NCI-H524 (cell line): Measurements from ENCODE around the gene CAB39.

ENCODE experiments used
- DNase-seq, 2 experiments: peaks; one replicate each; lab custom pipeline; 2025; lab: John Stamatoyannopoulos, UW

Gene CAB39

DNA sequence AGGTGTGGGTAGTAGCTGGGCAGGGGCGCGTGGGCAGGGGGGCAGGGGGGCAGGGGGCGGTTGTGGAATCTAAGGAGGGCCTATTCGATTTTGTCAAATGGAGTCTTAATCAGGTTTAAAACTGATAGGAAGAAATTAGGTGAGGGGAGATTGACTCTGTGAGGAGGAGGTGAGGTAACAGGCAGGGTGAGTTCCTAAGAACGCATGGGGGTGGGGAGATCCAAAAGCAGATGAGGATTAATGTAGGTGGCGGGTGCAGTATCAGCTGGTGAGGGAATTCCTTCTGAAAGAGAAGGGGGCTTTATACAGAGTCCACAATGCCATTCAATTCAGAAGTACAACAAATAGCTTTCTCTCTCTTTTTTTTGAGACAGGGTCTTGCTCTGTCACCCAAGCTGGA lies 72.7 kb downstream of the CAB39 start:
- no peak for DNase-seq

DNA sequence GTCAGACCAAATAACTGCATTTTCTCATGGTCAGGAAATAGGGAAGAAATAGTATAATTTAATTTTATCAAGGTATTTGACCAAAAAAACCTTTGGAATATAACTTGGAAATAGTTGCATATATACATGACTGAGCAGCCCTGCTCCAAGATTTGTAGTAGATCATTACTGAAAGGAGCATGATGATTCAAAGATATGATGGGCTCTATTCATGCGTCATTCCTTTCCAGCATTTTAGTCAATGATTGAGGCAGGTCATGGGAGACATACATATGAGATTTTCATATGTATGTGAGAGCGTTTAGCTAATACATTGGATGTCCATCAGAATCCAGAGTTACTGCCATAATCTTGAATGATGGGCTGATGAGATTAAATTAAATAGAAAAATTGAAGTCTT lies 74.5 kb downstream of the CAB39 start:
- no peak for DNase-seq

DNA sequence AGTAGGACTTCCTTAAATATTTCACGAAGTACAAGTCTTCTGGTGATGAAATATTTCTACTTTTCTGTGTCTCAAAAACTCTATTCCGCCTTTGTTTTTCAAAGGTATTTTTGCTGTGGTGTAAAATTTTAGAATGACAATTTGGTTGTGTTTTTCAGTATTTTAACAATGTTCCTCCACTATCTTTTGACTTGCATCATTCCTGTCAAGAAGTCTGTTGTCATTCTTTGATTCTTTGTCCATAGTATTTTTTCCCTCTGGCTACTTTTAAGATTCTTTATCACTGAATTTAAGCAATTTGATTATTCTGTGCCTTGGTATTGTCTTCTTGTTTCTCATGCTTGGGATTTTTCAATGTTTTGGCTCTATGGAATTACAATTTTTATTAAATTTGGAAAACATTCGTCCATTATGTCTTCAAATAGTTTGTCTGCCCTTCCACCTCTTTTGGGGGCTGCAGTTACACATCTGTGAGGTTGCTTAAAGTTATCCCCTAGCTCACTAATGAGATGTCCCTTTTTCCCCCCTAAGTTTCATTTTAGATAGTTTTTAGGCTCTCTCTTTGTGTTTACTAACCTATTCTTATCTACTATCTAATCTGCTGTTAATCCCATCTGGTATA lies 76.0 kb downstream of the CAB39 start:
- no peak for DNase-seq

DNA sequence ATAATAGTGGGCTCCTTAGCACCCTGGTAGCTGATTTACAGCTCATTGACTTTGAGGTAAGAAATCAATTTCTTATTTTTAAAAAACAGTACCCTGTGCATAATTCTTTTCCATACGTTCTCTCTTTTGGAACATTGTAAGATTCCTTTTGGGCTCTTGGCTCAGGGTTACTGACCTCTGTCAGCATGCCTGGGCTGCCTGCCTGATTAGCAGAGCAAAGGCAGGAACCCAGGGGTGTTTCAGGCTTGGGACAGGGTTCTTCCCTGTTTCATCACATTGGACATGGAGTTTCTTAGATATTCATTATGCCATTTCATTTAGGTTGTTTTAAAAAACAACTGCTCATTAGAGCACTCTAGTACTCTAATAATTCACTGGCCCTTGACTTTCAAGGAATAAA lies 78.3 kb downstream of the CAB39 start:
- DNase-seq: no peak

DNA sequence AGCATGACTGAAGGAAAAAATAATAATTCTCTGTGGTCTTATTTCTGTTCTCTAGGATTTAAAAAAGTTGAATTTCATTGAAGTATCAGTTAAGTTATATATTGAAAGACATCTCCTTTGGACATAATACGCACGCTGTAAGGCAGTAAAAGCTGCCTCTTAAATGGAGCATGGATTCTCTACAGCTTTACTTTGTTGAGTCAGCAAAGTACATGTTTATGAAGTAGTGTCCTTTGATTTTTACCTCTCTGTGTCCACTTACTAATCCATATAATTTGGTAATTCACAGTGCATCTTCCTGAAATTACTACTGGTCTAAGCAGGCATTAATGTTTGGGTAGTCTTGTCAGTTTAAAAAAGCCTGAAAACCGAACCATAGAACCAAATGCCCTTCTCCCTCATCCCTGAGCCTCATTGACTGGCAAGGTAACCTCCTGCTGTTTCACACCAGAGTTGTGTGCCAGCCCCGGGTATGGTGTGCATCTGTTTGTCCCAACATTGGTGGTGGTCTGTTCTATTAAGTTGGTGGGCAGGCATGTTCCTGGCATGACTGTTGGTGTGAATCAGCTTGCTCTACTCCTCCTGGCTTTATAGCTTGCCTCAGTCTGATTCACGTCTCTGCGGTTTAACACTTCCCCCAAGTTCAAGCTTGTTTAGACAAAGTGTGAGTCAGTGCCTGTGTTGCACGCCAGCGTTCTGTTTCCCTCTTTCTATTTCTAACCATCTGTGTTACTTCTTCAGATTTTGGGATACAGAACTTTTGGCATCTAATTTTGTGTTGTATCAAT lies 81.1 kb downstream of the CAB39 start:
- no peak for DNase-seq

DNA sequence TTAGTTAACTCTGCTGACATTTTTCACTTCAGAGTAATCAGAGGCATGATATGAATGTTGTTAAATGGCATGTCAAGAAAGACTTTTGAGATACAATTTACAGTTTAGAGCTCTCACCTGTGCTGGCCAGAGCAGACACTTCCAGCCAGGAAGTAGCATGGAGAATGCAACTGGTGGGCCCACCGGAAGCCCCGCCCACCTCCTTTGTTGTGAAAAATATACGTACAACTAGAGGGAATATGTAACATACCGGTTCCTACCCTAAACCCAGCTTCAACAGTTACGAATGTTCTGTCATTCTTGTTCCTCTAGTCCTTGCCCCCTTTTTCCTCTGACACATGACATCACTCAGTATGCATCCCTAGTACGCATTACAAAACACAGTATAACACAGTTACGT lies 81.9 kb downstream of the CAB39 start:
- DNase-seq: no peak

DNA sequence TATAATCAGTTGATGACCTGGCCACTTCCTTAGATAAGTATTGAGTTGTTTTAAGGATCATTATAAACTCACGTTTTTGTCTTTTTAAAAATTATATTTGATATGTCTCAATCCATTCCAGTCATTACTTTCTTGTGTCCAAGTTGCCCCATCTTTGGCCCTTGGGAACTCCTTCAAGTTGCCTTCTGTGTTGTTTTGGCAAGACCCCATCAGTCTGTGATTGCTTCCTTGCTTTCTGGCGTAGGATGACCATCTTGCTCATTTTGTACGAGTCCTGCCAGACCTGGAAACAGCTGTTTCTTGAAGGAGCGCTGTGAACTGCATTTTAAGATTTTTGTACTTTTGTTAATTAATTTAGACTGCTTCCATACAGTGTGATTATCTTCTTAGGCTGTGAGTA lies 83.2 kb downstream of the CAB39 start:
- no peak for DNase-seq

DNA sequence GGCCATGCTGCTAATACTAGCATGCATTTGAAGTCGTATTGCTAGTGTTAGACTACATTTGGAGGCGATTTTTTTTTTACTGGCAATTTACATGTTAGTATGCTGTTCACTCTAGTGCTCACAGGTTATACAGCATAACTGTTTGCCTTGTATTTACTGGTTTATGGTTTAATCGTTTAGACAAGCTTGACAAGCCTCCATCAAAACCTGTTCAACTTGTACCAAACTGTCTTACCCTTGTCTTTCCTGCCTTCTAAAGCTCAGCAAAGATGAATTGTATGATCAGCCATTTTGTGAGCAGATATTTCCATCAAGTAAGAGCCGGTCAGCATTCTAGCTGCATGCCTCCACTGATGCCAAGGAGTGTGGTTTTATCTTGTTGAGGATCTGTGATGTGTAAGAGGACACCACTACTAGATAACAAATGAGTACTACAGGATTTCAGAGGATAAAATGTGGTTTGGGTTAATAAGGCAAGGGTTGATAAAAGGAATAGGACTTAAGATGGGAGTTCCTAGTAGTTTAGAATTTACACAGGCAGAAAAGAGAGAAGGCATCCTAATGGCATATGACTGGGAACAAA lies 83.7 kb downstream of the CAB39 start:
- no peak for DNase-seq

DNA sequence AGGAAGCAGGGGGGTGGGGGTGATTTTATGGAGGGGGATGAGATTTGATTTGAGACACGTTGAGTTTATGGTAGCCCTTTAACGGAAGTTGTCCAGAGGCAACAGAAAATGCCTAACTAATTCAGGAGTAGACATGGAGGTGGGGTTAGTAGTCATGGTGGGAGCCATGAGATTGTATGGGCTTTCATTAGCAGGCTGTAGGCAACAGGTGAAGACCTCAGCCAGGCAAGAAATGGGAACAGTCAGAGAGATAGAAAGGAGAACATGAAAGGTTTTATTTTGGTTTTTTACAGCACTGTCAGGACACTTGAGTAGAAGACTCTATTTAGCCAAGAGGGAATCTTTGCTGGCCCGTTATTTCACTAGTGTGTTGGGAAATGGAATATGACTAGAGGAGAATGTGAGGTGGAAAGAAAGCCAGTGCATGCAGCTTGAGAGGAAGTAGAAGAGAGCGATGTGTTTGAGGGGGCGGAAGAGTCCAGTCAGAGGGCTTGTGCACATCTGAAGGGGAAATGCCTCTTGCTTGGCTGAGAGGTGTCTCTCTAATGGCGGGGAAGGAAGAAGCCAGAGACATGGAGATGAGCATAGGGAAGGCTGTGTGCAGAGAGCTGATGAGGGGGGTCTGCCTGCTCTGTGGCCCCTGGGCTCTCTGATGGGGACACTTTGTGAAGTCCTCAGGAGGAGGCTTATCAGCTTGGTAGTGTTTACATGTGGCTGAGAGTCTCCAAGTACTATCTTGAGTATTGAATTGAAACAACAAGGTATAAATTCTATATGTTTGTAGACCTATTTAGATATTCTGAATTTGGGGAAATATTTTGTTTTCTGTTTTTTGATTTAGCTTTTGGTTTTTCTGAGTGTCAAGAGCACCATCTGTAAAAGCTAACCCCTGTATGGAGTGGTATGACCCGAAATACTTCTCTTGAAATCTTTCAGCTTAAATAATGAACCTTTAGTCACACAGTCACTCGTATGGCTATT lies 85.2 kb downstream of the CAB39 start:
- DNase-seq: no peak

DNA sequence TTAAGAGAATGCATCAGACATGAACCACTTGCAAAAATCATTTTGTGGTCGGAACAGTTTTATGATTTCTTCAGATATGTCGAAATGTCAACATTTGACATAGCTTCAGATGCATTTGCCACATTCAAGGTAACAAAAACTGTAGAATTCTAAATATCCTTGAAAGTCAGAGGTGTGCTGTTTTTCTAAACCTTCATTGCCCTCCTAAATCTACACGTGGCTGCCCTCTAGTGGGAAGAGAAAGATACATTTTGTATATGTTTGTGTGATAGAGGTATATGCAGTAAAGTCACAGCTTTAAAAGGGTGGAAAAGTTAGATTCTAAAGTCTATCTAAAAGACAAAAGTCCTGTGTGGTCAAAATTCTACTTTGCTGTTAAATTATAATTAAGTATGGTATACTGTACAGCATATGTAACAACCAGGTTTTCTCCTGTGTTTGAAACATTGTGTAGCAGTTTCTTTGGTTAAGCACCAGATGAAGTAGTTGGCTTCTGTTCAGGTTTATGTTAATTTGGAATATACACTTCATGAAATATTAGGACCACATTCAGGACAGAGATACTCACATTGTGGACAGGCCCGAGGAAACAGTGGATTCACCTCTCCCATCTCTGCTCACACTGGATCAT lies 86.2 kb downstream of the CAB39 start:
- peak in 1 of 2 experiments; percentile 49 for DNase-seq

DNA sequence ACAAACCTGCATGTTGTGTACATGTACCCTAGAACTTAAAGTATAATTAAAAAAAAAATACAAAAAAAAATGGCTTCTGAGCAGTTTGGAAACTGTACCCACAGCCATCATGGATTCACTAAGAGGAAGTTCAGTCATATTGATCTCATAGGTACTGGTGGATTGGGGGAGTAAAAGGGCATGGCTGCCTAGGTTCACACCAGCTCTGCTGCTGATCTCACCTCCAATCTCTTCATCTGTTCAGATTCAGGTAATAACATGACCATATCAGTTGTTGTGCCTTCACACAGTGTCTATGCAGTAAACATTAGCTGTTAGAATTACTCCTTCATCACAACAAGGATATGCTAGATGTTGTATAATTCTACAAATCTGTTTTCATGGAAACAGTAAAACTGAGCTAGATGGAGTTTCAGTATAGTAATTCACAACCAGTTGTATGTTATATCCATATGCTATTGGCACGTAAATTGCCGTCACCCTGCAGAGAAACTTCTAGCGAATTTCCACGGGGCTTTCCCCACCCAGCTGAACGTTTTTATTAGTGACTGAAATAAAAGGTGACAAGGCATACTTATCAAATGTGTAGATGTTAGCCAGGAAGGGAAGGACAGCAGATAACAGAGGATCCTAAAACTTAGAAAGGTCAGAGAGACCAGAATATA lies 92.8 kb downstream of the CAB39 start:
- no peak for DNase-seq

DNA sequence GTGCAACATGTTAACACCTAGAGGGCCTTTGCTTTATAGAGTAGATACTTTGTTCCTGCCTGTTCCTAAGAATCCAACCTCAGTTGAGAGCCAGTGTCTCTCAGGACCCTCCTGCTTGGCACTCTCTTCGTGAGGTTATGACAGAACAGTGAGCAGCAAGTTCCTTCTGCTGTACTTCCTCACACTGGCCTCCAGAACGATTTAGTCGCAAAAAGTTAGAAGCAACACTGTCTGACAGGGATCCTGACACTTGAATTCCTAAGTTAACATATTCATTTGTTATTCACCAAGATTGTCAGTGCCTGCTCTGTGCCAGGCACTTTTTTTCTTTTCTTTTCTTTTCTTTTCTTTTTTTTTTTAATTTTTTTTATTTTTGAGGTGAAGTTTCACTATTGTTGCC lies 95.1 kb downstream of the CAB39 start:
- DNase-seq: no peak

DNA sequence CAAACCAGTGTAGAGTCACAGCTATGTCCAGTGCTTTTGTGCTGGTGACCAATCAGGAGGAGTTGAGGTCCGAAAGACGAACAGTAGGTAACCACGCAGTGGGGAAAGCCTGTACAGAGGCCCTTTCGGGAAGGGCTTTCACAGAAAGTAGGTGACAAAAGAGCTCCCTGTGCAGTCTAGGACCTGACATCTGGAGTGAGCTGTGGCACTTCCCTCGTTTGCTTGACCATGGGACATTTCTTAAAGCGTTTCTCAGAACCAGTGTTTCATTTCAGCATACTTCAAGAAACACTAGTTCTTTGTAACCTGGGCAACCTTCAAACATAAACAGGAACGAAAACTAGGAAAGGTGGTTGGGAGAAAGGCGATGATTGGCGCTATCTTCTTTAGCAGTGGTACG lies 96.4 kb downstream of the CAB39 start:
- no peak for DNase-seq

DNA sequence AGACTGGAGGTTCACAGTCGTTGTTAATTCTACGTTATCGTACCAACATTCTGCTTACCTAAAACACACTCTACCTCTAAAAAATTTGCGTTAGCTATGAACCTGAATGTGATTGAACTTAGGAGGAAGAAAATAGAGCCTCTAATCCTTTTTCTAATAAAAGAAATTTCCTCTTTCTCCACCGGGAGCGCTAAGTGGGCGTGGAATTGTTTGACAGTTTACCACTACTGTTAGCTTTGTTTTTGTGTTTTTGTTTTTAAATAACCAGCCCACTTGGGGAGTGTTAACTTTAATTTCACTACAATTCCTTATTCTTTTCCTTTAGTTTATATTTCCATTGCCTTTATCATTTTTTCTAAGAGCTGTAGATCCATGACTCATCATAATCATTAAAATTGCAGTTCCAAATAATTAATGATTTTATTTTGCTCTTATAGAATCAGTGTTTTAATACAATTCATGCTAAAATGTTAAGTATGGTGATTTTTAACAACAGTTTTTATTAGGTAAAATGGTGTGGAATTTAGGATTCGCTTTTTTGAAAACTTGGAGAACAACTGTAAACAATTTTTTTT lies 97.1 kb downstream of the CAB39 start:
- DNase-seq: no peak

DNA sequence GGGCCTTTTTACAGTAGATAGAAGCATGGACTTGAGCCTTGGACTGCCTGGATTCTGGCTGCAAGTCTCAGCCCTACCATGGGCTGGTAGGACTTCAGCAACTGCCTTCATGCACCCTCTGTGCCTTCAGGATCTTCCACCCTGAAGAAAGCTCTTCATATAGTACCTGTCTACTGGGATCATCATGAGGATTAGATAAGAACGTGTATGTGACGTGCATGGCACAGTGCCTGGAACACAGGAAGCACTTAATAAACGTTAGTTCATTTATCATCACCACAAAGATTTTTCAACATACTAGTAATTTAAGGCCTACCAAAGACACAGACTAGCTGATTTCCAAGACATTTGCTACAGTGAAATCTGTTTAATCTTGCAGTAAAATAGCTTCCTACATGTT lies 98.9 kb downstream of the CAB39 start:
- no peak for DNase-seq

DNA sequence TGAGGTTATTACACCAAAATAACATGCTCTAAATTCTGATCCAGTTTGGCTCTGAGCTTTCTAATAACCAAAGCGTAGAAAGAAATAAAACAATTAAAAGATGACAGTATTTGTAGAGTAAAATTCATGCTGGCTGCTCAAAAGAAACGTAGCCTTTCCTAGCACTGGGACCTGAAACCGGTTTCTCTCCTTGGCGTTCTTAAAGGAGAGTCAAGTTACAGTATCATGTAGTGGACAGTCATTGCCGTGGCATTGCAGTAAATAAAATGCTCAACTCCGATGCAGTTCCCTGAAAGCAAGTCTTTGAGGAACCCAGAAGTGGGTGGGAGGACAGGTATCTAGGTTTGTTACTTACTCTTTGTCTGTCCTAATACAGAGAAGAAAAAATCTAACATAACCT lies 99.4 kb downstream of the CAB39 start:
- no peak for DNase-seq

DNA sequence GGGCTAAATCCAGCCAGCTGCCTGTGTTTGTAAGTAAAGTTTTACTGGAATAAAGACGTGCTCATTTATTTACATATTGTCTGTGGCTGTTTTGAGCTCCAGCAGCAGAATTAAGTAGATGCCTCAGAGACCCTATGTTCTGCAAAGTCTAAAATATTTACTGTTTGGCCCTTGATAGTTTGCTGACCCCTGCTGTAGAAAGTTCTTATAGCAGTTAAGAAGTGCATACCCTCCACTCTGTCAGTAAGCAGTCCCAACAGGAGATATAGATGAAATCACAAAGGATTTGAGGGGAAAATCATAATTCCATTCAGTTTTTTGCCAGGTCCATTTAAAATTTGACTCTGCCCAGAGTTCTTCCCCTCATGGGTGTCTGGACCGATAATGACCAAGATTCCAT lies 102.0 kb downstream of the CAB39 start:
- peak in 1 of 2 experiments; percentile 24 for DNase-seq

DNA sequence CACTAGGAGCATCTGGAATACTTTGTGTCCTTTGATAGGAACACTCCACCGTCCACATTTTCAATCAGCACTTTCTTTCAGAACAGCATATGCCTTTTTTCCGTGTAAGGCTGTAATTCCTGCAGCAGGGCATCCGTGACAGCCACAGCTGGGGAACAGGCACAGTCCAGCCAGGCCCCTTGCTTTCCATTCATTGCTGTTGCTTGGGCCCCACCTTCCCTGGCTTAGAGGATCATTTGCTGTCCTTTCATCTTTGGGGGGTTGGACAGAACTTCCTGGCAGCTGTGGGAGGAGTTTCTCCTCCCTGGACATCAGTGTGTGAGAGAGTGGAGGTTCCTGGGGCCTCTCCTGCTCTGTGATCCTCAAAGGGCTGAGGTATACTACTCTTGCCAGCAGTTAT lies 102.4 kb downstream of the CAB39 start:
- DNase-seq: no peak

DNA sequence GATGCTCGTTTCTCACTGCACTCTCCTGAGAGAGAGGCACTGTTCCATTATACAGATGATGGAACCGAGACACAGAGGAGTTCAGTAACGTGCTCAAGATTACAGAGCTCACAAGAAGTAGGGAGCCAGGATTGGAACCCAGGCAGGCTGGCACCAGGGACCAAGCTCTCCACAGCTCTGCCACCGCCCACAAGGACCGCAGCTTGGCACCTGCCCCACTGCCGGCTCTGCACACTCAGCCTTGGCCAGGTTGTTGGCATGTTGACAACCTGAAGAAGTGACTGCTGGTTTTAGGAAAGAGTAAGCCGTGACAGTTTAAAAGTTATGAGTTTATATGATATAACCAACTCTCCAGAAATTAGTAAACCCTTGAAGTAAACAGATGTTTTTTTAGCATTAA lies 104.1 kb downstream of the CAB39 start:
- no peak for DNase-seq

DNA sequence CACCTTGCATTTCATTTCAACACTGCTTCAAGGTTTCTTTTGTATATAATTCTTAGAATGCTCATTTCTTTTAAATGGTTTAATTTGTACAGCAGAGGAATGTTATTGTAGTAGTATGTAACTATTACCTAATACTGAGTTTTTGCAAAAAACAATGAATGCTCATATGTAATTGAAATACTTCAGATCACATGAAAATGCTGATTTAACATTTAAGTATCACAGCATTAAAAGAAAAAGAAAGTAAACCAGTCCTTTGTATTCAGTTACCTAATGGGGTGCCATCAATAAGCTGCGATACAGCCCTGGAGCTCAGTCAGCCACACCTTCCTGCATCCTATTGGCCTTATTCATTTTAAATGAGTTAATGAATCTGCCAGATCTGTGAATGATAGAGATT lies 106.8 kb downstream of the CAB39 start:
- DNase-seq: no peak
